ENCODE data around the gene LYPD1.

The LYPD1 gene

DNA sequence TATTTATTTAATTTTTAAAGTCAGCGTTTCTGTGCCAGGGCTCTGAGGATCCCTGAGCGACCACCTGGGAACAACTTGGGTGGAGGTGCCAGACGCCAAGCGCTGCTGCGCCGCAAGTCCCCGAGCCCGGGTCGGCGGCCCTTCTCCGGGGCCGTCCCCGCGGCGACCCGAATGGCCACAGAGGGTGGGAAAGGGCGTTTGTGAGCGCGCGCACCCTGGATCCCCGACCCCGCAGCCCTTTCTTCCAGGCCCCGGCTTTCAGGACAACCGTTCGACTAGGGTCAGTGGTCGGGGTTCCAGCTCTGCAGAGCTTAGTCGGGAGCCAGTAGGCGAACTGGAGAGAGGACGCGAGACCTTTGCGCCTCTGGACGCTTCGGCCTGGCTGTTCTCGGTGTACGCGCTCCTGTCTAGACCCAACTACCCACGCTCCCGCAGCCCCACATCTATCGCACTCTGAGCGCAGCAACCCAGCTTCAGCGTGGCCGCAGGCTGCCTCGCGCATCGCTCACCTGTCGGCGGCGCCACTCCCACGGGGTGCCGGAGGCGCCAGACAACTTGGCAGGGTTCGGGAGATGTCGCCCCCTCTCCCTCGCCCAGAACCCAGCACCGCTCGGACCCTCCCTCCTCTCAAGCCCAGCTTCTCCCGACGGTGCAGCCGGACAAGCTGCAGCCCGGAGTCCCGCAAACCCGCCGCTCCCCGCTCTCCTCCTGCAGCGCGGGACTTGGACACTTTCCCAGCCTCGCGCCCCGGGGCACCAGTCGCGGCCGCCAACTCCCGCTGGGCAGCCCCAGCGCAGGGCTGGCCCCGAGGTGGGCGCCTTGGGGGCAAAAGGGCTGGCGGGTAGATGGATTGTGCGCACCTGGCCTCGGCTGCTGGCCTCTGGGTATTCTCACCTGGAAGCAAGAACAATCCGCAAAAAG, 758 bp downstream of the LYPD1 start:
- no peak for DNase-seq (ENCODE audit: low read depth in 3 of 3, low spot score in 1 of 3)

DNA sequence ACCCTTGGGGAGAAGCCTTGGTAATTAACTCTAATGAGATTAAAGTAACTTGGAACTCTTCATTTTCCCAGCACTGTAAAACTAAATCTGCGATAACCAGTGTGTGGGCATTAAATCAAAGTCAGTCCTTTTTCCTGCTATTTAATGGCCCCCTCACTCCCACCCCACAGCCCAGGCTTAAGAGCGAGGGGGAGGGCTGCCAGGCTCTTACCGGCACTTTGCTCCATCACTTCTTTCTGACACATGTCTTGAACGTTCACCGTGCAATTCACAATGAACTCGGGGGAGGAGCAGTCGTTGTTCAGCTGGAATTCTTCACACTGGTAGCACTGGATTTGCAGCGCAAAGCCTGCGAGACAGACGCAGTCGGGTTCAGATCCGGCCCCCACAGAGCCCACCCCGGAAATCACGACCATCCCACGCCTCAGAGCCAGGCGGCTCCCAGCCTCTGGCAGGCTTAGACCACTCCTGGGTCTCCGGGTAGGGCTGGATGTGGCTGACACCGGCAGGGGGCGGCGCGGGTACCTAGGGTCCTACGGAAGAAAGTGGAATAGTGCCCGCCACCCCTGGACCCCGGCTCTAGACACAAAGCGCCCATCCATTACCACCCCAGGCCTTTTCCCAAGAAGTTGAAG, 1.7 kb downstream of the LYPD1 start:
- no peak for DNase-seq (ENCODE audit: low read depth in 3 of 3, low spot score in 1 of 3)

DNA sequence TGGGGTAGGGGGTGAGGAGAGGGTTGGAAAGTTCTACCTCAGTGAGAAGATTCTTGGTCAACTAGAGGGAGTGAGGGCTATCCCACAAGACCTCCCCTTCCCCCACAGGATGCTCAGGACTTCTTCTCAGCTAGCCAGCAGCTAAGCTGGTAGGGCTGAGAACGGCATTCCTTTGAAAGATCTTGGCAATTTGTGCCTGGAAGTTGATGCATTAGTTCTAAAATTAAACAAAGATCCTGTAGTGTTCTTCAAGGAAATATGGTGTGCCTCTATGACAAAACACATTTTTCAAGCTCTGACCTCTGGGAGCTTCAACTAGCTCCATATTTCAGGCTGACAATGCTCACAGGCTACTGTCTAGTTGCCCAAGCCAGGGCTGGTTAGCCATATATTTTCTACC, 2.3 kb downstream of the LYPD1 start:
- no peak for DNase-seq (ENCODE audit: low read depth in 3 of 3, low spot score in 1 of 3)

DNA sequence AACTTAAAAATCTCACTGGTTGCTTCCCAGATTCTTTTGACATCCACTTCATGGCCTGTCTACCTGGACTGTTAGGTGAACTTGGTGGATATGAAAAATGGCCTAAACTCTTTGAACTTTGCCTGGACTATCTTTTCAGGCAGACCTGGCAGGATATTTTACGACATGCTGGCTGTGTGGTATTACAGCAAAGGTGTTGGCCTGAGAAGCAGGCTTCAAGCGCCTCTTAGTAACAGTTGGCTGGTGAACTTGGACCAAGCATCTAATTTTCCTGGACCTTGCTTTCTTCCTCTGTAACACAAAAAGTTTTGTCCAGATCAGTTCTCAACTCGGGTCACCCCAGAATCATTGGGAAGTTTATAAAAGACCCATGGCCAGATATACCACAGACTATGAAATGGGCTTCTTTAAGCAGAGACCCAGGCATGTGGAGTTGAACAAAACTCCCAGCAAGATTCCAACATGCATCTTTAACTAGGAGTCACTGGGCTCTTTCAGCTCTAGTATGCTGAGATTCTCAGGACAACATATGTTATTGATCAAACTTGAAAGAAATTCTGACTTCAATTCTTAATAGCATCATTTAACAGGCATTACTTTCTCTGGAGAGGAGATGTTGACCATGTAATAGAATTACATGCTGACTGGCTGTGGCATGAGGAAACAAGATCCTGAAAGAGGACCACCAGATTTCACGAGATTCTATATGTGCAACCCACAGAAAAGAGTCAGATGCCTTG, 4.4 kb downstream of the LYPD1 start:
- no peak for DNase-seq (ENCODE audit: low read depth in 3 of 3, low spot score in 1 of 3)

DNA sequence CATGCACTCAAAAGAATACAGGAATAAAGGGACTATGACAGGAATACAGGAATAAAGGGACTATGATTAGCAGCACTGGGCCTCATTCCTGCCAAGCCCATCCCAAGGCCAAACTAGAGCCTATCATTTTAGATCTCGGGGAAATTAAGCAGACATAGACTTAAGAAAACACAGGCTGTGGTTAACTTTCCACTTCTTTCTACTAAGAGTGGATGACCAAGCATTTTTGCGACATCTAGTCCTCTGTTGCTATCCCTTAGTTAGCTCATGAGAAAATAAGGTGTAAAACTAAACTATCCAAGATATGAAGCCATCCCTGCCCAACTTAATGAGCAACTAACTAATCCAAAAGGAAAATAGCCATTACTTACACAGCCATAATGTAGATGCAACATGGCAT, 5.9 kb downstream of the LYPD1 start:
- no peak for DNase-seq (ENCODE audit: low read depth in 3 of 3, low spot score in 1 of 3)

DNA sequence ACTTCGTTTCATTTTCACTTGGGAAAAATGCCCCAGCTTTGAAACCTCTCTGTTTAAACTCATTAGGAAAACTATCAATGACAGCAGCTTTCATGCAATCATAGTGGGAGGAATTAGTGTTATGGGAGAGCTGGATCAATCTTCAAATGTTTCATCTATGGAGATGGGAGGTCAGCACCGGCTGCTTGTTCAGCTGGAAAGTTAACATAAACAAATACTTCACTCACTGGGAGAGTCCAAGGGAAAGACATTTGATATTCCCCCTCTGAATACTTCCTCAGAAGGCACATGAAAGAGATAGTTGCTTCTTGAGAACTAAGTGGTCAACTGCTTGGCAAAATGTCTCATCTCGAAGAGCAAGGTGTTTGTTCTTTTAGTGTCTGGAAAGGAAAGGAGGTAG, 7.3 kb downstream of the LYPD1 start:
- no peak for DNase-seq (ENCODE audit: low read depth in 3 of 3, low spot score in 1 of 3)

DNA sequence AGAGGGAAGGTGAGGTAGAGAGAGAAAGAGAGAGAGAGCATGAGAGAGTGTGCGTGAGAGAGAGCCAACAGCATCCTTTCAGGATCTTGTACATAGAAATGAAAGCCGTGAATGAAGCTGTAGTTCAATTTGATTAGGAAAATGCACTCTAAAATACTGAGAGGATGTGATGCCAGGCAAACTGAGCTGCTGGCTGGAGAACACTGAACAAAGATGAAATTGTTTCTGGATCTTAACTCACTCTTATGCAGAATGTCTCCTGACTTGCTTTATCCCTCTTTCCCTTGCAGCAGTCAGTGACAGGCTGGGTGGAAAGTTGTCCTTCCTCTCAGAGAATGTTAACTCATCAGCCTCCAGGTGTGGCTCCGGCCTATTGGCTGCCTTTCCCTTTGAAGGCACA, 10.7 kb downstream of the LYPD1 start:
- DNase-seq (ENCODE audit: low read depth in 3 of 3, low spot score in 1 of 3), result no peak

DNA sequence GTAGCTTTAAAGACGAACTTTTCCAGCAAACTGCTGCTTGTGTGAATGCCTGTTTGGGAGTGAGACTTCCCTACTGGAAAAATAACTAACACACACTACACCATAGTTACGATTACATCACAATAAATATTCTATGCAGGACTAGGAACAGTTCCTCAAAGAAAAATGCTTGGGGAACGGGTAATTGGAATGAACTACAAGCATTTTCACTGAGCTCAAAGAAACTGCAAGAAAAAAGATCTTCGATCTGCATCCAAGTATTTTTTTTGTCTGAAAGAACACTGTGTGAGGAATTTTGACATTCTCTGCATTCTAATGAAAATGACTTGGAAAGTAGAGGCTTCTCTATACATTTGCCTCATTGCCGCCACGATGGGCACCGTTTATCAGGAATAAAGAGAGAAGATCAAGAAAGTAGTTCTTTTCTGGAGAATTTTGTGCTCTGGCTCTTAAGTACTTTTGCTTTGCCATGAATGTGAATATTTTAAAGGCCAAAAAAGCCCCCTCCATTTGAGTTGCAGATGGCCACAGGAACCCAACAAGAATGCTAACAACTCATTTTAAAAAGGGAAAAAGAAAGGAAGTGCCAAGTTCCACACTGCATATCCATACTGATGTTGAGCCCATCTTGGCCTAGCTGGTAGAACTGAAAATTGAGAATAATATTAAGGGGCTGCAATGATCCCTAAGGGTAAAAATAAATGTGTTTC, 13.6 kb downstream of the LYPD1 start:
- no peak for DNase-seq (ENCODE audit: low read depth in 3 of 3, low spot score in 1 of 3)

DNA sequence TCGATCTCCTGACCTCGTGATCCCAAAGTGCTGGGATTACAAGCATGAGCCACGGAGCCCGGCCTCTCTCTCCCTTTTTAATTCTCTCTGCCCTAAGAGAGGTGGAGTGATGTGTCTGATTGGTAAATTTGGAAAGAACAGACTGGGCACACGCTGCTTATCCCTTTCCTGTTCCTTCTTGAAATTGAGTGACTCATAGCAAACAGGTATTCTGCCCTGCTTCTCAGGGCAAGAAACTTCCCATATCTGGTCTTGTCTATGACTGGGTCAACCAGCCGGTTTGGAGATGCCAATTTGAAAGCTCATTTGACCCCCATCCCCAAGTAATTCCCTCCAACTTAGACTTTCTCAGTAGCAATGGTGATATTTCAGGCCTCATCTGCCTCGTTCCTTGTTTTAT, 15.0 kb downstream of the LYPD1 start:
- no peak for DNase-seq (ENCODE audit: low read depth in 3 of 3, low spot score in 1 of 3)

DNA sequence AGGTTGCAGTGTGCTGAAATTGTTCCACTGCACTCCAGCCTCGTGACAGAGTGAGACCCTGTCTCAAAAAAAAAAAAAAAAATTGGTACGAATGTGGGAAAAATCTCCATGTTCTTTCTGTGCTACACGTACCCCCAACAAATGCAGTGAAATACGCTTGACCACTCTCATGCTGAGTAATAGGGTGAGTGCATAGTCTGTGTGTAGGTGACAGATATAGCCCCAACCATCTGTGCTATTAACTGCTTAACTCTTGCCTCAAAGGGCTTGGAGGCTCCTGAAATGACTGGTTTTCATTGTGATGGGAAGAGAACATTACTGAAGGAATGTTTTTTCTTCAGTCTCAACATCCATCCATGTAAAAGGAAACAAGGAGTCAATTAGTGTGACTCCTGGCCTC, 15.7 kb downstream of the LYPD1 start:
- DNase-seq (ENCODE audit: low read depth in 3 of 3, low spot score in 1 of 3), result no peak

DNA sequence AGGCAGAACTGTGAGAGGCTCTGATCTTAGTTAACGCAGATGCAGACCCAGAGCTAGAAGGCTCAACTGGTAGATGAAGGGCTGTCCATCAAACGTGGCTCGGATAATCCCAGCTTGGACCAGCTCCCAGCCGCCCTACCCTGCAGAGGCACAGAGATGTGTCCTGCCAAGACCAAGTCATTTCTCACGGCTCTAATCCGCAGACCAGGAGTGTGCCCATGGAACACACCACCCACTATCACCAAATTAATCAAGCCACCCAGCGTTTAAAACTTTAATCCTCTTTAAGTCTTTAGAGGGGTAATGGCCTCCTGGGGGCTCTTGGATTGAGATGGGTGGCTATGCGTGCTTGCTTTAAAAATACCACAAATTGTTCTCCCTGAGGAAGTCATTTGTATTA, 17.5 kb downstream of the LYPD1 start:
- no peak for DNase-seq (ENCODE audit: low read depth in 3 of 3, low spot score in 1 of 3)

DNA sequence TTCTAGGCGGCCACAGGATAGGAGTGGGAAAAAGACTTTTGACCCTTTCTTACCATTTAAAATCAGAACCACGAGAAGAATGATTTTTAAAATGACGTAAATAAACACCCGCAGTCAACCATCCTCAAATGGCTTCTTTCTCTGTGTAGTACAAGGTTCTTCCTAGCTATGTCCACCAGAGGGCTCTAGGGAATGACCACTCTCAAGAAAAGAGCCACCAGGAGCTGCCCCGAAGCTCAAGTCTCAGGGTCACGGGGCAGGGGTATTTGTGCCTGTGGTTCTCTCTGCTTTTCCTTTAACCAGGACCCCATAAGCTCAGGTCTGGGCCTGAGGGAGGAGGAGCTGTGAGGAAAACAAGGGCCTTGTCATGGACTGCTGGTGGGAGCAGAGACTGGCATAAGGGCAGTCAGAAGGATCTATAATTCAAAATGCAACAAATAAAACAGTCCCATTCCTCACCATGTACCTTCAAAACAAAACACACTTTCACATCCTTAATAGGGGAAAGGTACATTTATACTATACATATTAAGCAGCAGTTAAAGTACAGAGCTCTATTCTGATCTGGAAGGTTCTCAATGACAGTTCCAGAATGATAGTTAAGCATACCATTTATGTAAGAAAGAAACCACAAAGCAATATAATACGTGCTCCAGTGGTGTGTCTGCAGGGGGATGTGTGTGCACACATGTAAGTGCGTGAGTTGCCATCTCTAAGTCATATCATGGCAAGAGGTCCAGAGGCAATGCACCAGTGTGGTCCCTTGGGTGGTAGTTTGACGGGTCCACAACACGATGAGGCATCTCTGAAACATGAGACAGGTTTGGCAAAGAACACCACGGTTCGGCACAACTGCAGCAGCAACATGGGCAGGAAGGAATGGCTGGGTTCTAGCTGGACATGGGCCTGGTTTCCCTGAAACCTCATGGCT, 18.6 kb downstream of the LYPD1 start:
- no peak for DNase-seq (ENCODE audit: low read depth in 3 of 3, low spot score in 1 of 3)

DNA sequence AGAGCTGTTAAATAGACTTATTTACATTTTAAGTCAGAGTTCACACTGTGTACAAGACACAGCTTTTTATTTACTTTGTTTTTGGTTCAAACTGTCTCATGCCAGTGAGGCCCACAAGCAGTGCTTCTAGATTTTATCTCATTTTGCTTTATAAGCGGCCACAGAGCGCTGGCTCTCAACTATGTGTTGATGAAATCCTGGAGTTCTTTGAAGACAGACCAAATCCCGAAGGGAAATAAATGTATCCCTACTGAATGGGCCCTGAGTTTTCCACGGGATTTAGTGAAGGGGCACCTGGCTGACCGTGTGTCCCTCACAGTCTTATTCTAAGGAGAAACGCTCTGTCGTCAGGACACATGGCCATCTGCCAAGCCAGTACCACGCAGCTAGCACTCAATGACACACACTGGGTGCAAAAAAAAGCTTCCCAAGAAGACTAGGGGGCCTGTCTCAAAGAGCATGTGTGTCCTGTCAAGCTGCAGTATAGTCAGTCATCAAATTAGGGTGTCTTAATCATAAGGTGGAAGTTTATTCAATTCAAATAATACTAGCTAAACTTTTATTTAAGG, 23.4 kb downstream of the LYPD1 start:
- no peak for DNase-seq (ENCODE audit: low read depth in 3 of 3, low spot score in 1 of 3)

DNA sequence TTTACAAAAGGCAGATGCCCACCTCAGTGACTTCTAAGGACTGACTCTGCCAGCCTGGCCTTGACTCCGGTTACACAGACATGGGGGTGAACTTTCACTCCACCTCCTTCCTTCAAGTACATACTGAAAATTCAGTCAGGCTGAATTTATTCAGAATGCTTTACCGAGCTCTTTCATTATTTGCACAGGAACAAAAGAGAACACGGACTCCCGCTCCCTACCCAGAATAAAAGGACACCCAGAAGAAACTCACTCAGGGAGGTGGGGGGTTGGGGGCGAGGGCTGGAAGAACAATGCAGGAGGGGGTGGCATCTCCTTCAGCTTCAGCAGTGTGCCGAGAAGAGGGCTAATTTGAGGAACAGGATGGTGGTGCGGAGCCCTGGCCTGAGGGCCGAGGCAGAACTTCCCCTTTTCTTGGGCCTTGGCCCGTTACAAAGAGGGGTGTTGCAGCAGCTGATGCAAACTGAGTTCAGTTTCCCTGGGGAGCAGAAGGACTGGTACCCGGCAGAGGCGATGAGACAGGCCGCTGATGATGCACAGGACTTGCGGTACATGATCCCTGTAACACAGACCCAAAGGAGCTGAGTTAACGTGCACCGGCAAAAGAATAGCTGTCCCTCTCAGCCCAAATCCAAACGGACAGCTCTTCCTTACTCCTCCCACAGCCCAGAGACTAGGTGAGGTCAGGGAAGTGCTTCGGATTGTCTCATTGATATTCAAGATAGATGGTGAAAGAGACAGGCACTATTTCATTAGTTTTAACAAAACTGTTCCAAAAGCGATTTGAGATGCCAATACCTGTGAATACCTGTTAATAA, 24.1 kb downstream of the LYPD1 start:
- DNase-seq (ENCODE audit: low read depth in 3 of 3, low spot score in 1 of 3), result no peak

DNA sequence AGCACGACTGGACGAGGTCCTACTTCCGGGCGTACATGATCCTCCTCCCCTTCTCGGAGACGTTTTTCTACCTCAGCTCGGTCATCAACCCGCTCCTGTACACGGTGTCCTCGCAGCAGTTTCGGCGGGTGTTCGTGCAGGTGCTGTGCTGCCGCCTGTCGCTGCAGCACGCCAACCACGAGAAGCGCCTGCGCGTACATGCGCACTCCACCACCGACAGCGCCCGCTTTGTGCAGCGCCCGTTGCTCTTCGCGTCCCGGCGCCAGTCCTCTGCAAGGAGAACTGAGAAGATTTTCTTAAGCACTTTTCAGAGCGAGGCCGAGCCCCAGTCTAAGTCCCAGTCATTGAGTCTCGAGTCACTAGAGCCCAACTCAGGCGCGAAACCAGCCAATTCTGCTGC, 24.8 kb downstream of the LYPD1 start:
- DNase-seq (ENCODE audit: low read depth in 3 of 3, low spot score in 1 of 3), result no peak

DNA sequence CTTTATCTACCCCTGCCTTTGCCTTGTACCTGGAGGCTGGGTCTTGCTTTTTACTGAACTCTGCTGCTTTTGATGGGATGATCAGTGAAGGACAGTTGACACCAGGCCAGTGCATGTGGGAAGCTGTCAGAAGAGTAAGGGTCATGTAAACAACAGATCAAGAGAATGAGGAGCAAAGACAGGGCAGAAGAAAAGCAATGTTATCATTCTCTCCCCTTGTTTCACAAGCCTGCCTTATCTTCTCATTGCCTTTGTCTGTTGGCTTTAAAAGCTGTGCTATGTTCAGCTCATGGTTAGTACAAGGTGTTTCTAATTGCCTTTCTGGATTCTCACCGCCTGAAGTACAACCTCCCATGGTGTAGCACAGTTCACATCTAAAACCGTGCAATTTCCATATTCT, 27.6 kb downstream of the LYPD1 start:
- DNase-seq (ENCODE audit: low read depth in 3 of 3, low spot score in 1 of 3), result no peak

DNA sequence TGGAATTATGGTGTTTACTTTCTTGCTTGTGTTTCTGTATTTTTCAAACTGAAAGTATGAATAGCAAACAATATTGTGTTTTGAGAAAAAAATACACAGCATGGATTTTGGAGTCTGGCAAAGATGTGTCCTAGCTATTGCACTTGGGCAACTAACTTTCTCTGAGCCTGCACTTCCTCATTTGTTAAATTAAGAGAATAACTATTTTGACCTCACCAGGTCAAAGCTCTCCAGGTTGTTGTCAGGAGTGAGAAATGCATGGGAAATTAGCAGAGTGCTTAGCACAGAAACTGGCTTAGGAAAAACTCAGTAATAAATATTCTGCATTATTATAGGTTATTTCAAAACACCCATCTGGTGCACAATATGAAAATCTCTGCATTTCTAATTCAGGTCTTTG, 28.2 kb downstream of the LYPD1 start:
- no peak for DNase-seq (ENCODE audit: low read depth in 3 of 3, low spot score in 1 of 3)

DNA sequence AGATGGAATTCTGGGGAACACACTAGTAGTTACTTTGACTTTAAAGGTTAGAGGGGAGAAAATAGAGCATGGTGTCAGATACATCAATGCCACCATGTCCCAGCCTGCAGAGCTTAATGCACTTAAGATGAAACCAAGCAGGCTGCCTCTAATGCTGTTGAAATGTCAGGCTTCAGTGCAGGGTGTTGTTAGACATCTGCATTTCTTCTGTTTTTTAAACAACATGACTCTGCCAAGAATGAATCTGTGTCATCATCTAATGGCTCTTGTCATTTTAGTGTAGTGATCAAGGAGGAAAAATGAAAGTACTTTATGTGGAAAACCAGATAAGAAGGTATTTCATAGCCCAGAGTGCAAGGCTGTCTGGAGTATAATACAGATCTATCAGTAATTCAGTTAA, 29.9 kb downstream of the LYPD1 start:
- DNase-seq (ENCODE audit: low read depth in 3 of 3, low spot score in 1 of 3), result no peak

All from stimulated activated CD4-positive, alpha-beta T cell treated with anti-CD3 and anti-CD28 coated beads, TNF-alpha, amount 100 ng/mL, for 1 hour (primary cell).